ENCODE results near the gene FAM110A. TPM values are rescaled to one million over a fixed set of nuclear protein-coding genes. Genes with fewer than 3 reads are reported as not detected.

The FAM110A gene
- total and polyA plus RNA-seq, 8 donors: 1.8 to 8.4 (median 3.5) TPM

GRCh38 chr20:843912-844311 lies 10.4 kb downstream of the FAM110A start:
- intact Hi-C loops (cut with DNase I): no loop called here
- no peak for TF ChIP-seq CTCF (IDR thresholded peaks at IDR 0.05)
- no peak for ATAC-seq

GRCh38 chr20:844473-845225 lies 11.1 kb downstream of the FAM110A start:
- peaks cover 0 to 5% (median 0%) of the 10 kb centered on the region in 3 donors for H3K4me1 ChIP-seq
- 40 to 60% methylated on average over 41 to 47 of the region's 47 CpGs for WGBS, 2 donors
- peak; percentile 74 to 92 (median 76) for DNase-seq
- H3K4me3 ChIP-seq: peak overlapping the region in 1 of 4 donors; percentile 25
- intact Hi-C loops (cut with DNase I): no loop called here
- no peak for TF ChIP-seq CTCF (IDR thresholded peaks at IDR 0.05)
- H3K9me3 ChIP-seq: no peaks in the 10 kb centered on the region
- H3K27ac ChIP-seq: no peak overlapping the region
- peak; percentile 55 to 95 (median 89) for ATAC-seq
- no peak for FAIRE-seq
- no peaks in the 10 kb centered on the region for H3K27me3 ChIP-seq
- no peaks in the 10 kb centered on the region for H3K36me3 ChIP-seq

More at GRCh38 chr20:843912-844311, 10.4 kb downstream of the FAM110A start:
- H3K4me1 ChIP-seq: peaks cover 0 to 5% (median 0%) of the 10 kb centered on the region in 3 donors
- FAIRE-seq (no peak), DNase-seq (no peak)
- H3K36me3 ChIP-seq: no peaks in the 10 kb centered on the region
- no peaks in the 10 kb centered on the region for H3K9me3 ChIP-seq
- WGBS, 2 donors: 85 to 89% methylated on average over 9 of the region's 9 CpGs
- no peak overlapping the region for H3K4me3 ChIP-seq
- H3K27ac ChIP-seq: no peak overlapping the region
- no peaks in the 10 kb centered on the region for H3K27me3 ChIP-seq

GRCh38 chr20:845226-845868 lies 11.8 kb downstream of the FAM110A start:
- FAIRE-seq: no peak
- H3K27ac ChIP-seq: no peak overlapping the region

GRCh38 chr20:845941-846893 lies 12.7 kb downstream of the FAM110A start:
- WGBS, 2 donors: 80 to 87% methylated on average over 11 of the region's 11 CpGs
- no peak overlapping the region for H3K4me3 ChIP-seq

More at GRCh38 chr20:845226-845868, 11.8 kb downstream of the FAM110A start:
- peaks cover 0 to 5% (median 0%) of the 10 kb centered on the region in 3 donors for H3K4me1 ChIP-seq
- TF ChIP-seq CTCF (IDR thresholded peaks at IDR 0.05): no peak
- no peaks in the 10 kb centered on the region for H3K27me3 ChIP-seq
- ATAC-seq (no peak), DNase-seq (peak in 1 of 6 donors; percentile 63)
- WGBS, 2 donors: 90% methylated on average over 50 of the region's 50 CpGs
- no peaks in the 10 kb centered on the region for H3K36me3 ChIP-seq
- H3K9me3 ChIP-seq: no peaks in the 10 kb centered on the region
- intact Hi-C loops (cut with DNase I): no loop called here
- peak overlapping the region in 1 of 4 donors; percentile 25 for H3K4me3 ChIP-seq

More at GRCh38 chr20:845941-846893, 12.7 kb downstream of the FAM110A start:
- no peak overlapping the region for H3K27ac ChIP-seq
- TF ChIP-seq CTCF (IDR thresholded peaks at IDR 0.05): no peak
- H3K4me1 ChIP-seq: peaks cover 0 to 5% (median 0%) of the 10 kb centered on the region in 3 donors
- no peak for FAIRE-seq
- ATAC-seq: no peak
- no peaks in the 10 kb centered on the region for H3K27me3 ChIP-seq
- H3K36me3 ChIP-seq: no peaks in the 10 kb centered on the region
- DNase-seq: no peak
- intact Hi-C loops (cut with DNase I): no loop called here
- no peaks in the 10 kb centered on the region for H3K9me3 ChIP-seq
